K562 (cell line): ENCODE data around the gene PIP4K2A. TPM values are rescaled to one million over a fixed set of nuclear protein-coding genes. Genes with fewer than 3 reads are reported as not detected.

Experiments used
- CBX3 ChIP-seq, 2 experiments: IDR thresholded peaks; 1 replicate in 1 of 2; 2 replicates in 1 of 2; pipeline ENCODE4 v1.6.1; 2012; ENCODE audit warnings: inconsistent platforms in 2 of 2, low read length in 2 of 2, borderline replicate concordance in 1 of 2, control low read depth in 1 of 2
- FOXM1 ChIP-seq, 2 experiments: fragments of 450-650 bp in 1 of 2; sonication (generic) in 1 of 2; formaldehyde crosslinking in 1 of 2; IDR thresholded peaks; 2 replicates each; pipeline versions ENCODE4 v1.6.1 to v1.9.0; 2017 to 2022; ENCODE audit warnings: low read depth in 2 of 2, mild to moderate bottlenecking in 2 of 2, missing genetic modification reagents in 1 of 2, moderate library complexity in 1 of 2
- LEF1 ChIP-seq: fragments of 450-650 bp; IDR thresholded peaks from 2 replicates; pipeline ENCODE4 v1.6.1; 2016; ENCODE audit warnings: mild to moderate bottlenecking
- MAZ ChIP-seq, 2 experiments: fragments of 450-650 bp in 1 of 2; sonication (generic) in 1 of 2; formaldehyde crosslinking; IDR thresholded peaks in 1 of 2; conservative IDR thresholded peaks in 1 of 2; 2 replicates each; pipeline versions ENCODE4 v1.4.0 to v1.5.0; 2020; ENCODE audit warnings: mild to moderate bottlenecking in 1 of 2, missing genetic modification reagents in 1 of 2
- MTA3 ChIP-seq: fragments of 450-650 bp; formaldehyde crosslinking; IDR thresholded peaks from 2 replicates; pipeline ENCODE4 v1.6.1; 2017; ENCODE audit warnings: mild to moderate bottlenecking, borderline replicate concordance
- MYNN ChIP-seq, 2 experiments: sonication (generic); formaldehyde crosslinking in 1 of 2; IDR thresholded peaks; 2 replicates each; pipeline versions ENCODE4 v1.5.0 to v1.6.1; 2016 to 2020; ENCODE audit warnings: antibody characterized with exemption in 1 of 2, missing genetic modification reagents in 1 of 2
- NCOA1 ChIP-seq: fragments of 450-650 bp; IDR thresholded peaks from 2 replicates; pipeline ENCODE4 v1.6.1; 2016; ENCODE audit warnings: low read depth
- NRF1 ChIP-seq, 2 experiments: fragments of 450-650 bp; IDR thresholded peaks in 1 of 2; conservative IDR thresholded peaks in 1 of 2; 2 replicates each; pipeline ENCODE4 v1.6.1; 2014; ENCODE audit warnings: mild to moderate bottlenecking in 2 of 2
- SREBF1 ChIP-seq: fragments of 150-350 bp; IDR thresholded peaks from 2 replicates; pipeline ENCODE4 v1.6.1; 2014; ENCODE audit warnings: antibody characterized with exemption, low read depth, low read length, borderline replicate concordance
- SRSF7 ChIP-seq: fragments of 200-400 bp; formaldehyde crosslinking; optimal IDR thresholded peaks from 2 replicates; pipeline ENCODE3; 2017; ENCODE audit warnings: mild to moderate bottlenecking, low read depth, low read length
- TEAD2 ChIP-seq: fragments of 450-650 bp; IDR thresholded peaks from 2 replicates; pipeline ENCODE4 v1.6.1; 2016; ENCODE audit warnings: missing genetic modification characterization, control low read depth, missing compliant biosample characterization
- TOE1 ChIP-seq, 2 experiments: fragments of 450-650 bp in 1 of 2; sonication (generic) in 1 of 2; formaldehyde crosslinking in 1 of 2; IDR thresholded peaks; 2 replicates each; pipeline versions ENCODE4 v1.7.1 to v1.8.0; 2016 to 2022; ENCODE audit warnings: borderline replicate concordance in 2 of 2, mild to moderate bottlenecking in 2 of 2, antibody characterized with exemption in 1 of 2, inconsistent platforms in 1 of 2, low read depth in 1 of 2, missing genetic modification reagents in 1 of 2, moderate library complexity in 1 of 2
- ZBTB8A ChIP-seq: fragments of 450-650 bp; IDR thresholded peaks from 2 replicates; pipeline ENCODE4 v1.6.1; 2018; ENCODE audit warnings: mild to moderate bottlenecking, moderate library complexity; ENCODE audit not compliant: partially characterized antibody
- ZNF121 ChIP-seq: sonication (generic); formaldehyde crosslinking; conservative IDR thresholded peaks from 2 replicates; pipeline ENCODE4 v1.8.0; 2022; ENCODE audit warnings: missing genetic modification reagents
- ZNF561 ChIP-seq: fragments of 450-650 bp; formaldehyde crosslinking; conservative IDR thresholded peaks from 2 replicates; pipeline ENCODE4 v1.4.0; 2020; ENCODE audit warnings: mild to moderate bottlenecking, moderate library complexity
- polyA plus RNA-seq, 8 experiments: library from polyadenylated mRNA; depleted of rRNA in 4 of 8; stranded (reverse) in 5 of 8; unstranded in 3 of 8; fragments of >200 nt; fragmentation: Nextera tagmentation in 2 of 8; fragmentation: Illumina TruSeq in 1 of 8; extraction: Ambion mirVana in 2 of 8; extraction: Trizol in 1 of 8; gene quantifications; 2 replicates each; pipeline versions ENCODE4 v1.2.1 to v1.2.3, GENCODE V29; 2011 to 2014; ENCODE audit warnings: inconsistent platforms in 1 of 8, missing spikeins in 1 of 8
- total RNA-seq, 7 experiments: library from RNA; depleted of rRNA in 6 of 7; stranded (reverse); fragments of >200 nt in 6 of 7; fragmentation: Illumina TruSeq in 2 of 7; extraction: Trizol in 2 of 7; gene quantifications; 2 replicates each; pipeline versions ENCODE4 v1.2.1 to v1.2.3, GENCODE V29; 2011 to 2021; ENCODE audit warnings: low replicate concordance in 1 of 7
- TF ChIP-seq, protein P1 (sequence below), 2 experiments: fragments of 450-650 bp; IDR thresholded peaks; 2 replicates each; pipeline ENCODE4 v1.6.1; 2018; ENCODE audit warnings: mild to moderate bottlenecking in 2 of 2, low read depth in 1 of 2; ENCODE audit not compliant: partially characterized antibody in 2 of 2
- TF ChIP-seq, protein P2 (sequence below): fragments of 250-450 bp; sonication (Bioruptor Pico); IDR thresholded peaks from 2 replicates; pipeline ENCODE4 v1.8.0; 2021; ENCODE audit warnings: moderate library complexity, mild to moderate bottlenecking, inconsistent platforms

Gene PIP4K2A
- total and polyA plus RNA-seq, 9 of the 15 experiments (the other 6 are each of a cell fraction or from before 2014, with no cell fraction given): 35.6 to 117 (median 71.9) TPM

DNA sequence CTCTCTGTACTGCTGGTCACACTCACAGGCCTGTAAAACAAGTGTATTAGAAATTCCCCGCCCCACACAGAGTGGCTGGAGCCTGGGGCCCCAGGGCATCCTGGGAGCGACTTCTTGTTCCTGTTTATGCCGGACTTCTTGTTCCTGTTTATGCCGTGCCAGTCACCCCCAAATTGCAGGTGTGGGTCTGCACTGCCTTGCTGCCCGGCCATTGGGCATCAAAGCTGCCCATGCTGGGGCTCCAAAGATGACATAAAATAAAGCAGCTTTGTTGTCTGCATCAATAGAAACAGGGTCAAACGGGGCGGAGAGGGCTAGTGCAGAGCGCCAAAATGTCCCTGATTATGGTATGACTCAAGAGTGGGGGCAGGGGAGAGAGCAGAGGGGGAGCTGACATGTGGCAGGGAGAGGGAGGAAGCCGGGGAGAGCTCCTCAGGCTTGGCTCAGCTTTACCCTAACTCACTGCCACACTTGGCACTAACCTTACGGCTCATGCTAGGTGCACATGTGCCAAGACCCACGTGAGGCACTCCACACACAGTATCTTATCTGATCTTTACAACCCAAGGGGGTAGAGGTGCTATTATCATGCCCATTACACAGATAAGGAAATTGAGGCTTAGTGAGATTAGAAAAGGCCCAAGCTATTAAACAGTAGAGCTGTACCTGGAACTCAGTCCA, 98.4 kb downstream of the PIP4K2A start (continued):
- TF ChIP-seq MYNN (IDR thresholded peaks at IDR 0.05): peak; percentile 75; the same call in 1 of the 2 replicates
- no peak for TF ChIP-seq MYNN (CRISPR knock-in tag; IDR thresholded peaks at IDR 0.05)
- TF ChIP-seq SRSF7: no peak
- TF ChIP-seq ZNF121 (CRISPR knock-in tag): no peak
- no peak for TF ChIP-seq FOXM1 (IDR thresholded peaks at IDR 0.05; ENCODE audit: low read depth)
- no peak for TF ChIP-seq FOXM1 (CRISPR knock-in tag; IDR thresholded peaks at IDR 0.05; ENCODE audit: low read depth)
- TF ChIP-seq, protein P1, sequence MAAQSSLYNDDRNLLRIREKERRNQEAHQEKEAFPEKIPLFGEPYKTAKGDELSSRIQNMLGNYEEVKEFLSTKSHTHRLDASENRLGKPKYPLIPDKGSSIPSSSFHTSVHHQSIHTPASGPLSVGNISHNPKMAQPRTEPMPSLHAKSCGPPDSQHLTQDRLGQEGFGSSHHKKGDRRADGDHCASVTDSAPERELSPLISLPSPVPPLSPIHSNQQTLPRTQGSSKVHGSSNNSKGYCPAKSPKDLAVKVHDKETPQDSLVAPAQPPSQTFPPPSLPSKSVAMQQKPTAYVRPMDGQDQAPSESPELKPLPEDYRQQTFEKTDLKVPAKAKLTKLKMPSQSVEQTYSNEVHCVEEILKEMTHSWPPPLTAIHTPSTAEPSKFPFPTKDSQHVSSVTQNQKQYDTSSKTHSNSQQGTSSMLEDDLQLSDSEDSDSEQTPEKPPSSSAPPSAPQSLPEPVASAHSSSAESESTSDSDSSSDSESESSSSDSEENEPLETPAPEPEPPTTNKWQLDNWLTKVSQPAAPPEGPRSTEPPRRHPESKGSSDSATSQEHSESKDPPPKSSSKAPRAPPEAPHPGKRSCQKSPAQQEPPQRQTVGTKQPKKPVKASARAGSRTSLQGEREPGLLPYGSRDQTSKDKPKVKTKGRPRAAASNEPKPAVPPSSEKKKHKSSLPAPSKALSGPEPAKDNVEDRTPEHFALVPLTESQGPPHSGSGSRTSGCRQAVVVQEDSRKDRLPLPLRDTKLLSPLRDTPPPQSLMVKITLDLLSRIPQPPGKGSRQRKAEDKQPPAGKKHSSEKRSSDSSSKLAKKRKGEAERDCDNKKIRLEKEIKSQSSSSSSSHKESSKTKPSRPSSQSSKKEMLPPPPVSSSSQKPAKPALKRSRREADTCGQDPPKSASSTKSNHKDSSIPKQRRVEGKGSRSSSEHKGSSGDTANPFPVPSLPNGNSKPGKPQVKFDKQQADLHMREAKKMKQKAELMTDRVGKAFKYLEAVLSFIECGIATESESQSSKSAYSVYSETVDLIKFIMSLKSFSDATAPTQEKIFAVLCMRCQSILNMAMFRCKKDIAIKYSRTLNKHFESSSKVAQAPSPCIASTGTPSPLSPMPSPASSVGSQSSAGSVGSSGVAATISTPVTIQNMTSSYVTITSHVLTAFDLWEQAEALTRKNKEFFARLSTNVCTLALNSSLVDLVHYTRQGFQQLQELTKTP (IDR thresholded peaks at IDR 0.05; ENCODE audit: low read depth in 1 of 2, partially characterized antibody in 2 of 2): peak; percentile 50 to 74
- peak; percentile 68 for TF ChIP-seq MTA3
- peak; percentile 81; the same call in 1 of the 2 replicates for TF ChIP-seq LEF1
- TF ChIP-seq NRF1 (conservative IDR thresholded peaks at IDR 0.05 in 1 of 2, IDR thresholded peaks at IDR 0.05 in 1 of 2): peak; percentile 20; a peak in 1 of 4 replicates
- 0 out of 2 replicates have a peak, but pooled peaks have one; percentile 52 for TF ChIP-seq TEAD2
- TF ChIP-seq, protein P2, sequence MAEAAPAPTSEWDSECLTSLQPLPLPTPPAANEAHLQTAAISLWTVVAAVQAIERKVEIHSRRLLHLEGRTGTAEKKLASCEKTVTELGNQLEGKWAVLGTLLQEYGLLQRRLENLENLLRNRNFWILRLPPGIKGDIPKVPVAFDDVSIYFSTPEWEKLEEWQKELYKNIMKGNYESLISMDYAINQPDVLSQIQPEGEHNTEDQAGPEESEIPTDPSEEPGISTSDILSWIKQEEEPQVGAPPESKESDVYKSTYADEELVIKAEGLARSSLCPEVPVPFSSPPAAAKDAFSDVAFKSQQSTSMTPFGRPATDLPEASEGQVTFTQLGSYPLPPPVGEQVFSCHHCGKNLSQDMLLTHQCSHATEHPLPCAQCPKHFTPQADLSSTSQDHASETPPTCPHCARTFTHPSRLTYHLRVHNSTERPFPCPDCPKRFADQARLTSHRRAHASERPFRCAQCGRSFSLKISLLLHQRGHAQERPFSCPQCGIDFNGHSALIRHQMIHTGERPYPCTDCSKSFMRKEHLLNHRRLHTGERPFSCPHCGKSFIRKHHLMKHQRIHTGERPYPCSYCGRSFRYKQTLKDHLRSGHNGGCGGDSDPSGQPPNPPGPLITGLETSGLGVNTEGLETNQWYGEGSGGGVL (CRISPR knock-in tag): no peak
- TF ChIP-seq ZBTB8A: no peak
- TF ChIP-seq ZNF561: no peak
- no peak for TF ChIP-seq SREBF1
- peak in 1 of 2 experiments; percentile 78; a peak in 1 of 3 replicates for TF ChIP-seq CBX3 (IDR thresholded peaks at IDR 0.05; ENCODE audit: borderline replicate concordance in 1 of 2, low read length in 2 of 2)
- TF ChIP-seq MAZ (CRISPR knock-in tag; conservative IDR thresholded peaks at IDR 0.05 in 1 of 2, IDR thresholded peaks at IDR 0.05 in 1 of 2): peak; percentile 26 to 66; a peak in 3 of 4 replicates
- TF ChIP-seq NCOA1: no peak
- peak; percentile 58; the same call in 1 of the 2 replicates for TF ChIP-seq TOE1 (IDR thresholded peaks at IDR 0.05; ENCODE audit: borderline replicate concordance)
- TF ChIP-seq TOE1 (CRISPR knock-in tag; IDR thresholded peaks at IDR 0.05; ENCODE audit: borderline replicate concordance, low read depth): 0 out of 2 replicates have a peak, but pooled peaks have one; percentile 65
